WERI-Rb-1 (cell line): ENCODE data around the gene CLINT1.

Experiments used
- DNase-seq: peaks from one replicate; pipeline ENCODE4 v3.0.0-alpha.2; 2020
- H3K27ac ChIP-seq: fragments of 250-450 bp; sonication (Bioruptor Pico); 2 replicates; pipeline ENCODE4 v1.5.1; 2020; ENCODE audit warnings: mild to moderate bottlenecking, moderate library complexity
- H3K27me3 ChIP-seq: fragments of 250-450 bp; sonication (Bioruptor Pico); 2 replicates; pipeline ENCODE4 v1.5.1; 2021; ENCODE audit warnings: mild to moderate bottlenecking, low read depth, moderate library complexity; ENCODE audit not compliant: insufficient read depth, severe bottlenecking
- H3K36me3 ChIP-seq: fragments of 250-450 bp; sonication (Bioruptor Pico); 2 replicates; pipeline ENCODE4 v1.5.1; 2020; ENCODE audit warnings: mild to moderate bottlenecking, moderate library complexity
- H3K4me3 ChIP-seq: 2 replicates; pipeline ENCODE4 v1.5.1; 2011; ENCODE audit warnings: low read depth, mild to moderate bottlenecking, control low read depth, low read length
- H3K9me3 ChIP-seq: fragments of 250-450 bp; sonication (Bioruptor Pico); 2 replicates; pipeline ENCODE4 v1.5.1; 2021; ENCODE audit warnings: mild to moderate bottlenecking, moderate library complexity; ENCODE audit not compliant: severe bottlenecking
- CTCF ChIP-seq: IDR thresholded peaks from 2 replicates; pipeline ENCODE4 v1.5.1; 2011; ENCODE audit warnings: low read depth, mild to moderate bottlenecking, control low read depth, inconsistent platforms, low read length

CLINT1 gene

GRCh38 chr5:157821405-157821804, 37.5 kb downstream of the CLINT1 start:
- no peak for TF ChIP-seq CTCF
- Histone ChIP-seq H3K36me3 (no peaks in the 10 kb centered on the region), H3K27ac (no peak overlapping the region), H3K27me3 (no peaks in the 10 kb centered on the region), H3K9me3 (no peaks in the 10 kb centered on the region), H3K4me3 (no peak overlapping the region)
- no peak for DNase-seq

- H3K36me3 ChIP-seq, result no peaks in the 10 kb centered on the region; the same call in 1 of the 2 replicates
- no peaks in the 10 kb centered on the region for H3K27me3 ChIP-seq
- TF ChIP-seq CTCF, result 0 out of 2 replicates have a peak, but pooled peaks have one; percentile 14
- H3K4me3 ChIP-seq, result no peak overlapping the region
- DNase-seq, result no peak
- no peaks in the 10 kb centered on the region for H3K9me3 ChIP-seq
- H3K27ac ChIP-seq, result no peak overlapping the region
Measured at GRCh38 chr5:157820593-157821252, 38.2 kb downstream of the CLINT1 start.

GRCh38 chr5:157819502-157820115, 39.3 kb downstream of the CLINT1 start:
- no peak for DNase-seq
- no peak for TF ChIP-seq CTCF
- Histone ChIP-seq H3K36me3 (no peaks in the 10 kb centered on the region; the same call in none of the 2 replicates), H3K27me3 (no peaks in the 10 kb centered on the region), H3K4me3 (no peak overlapping the region), H3K9me3 (no peaks in the 10 kb centered on the region), H3K27ac (no peak overlapping the region)

- Histone ChIP-seq H3K4me3 (no peak overlapping the region), H3K9me3 (no peaks in the 10 kb centered on the region), H3K27me3 (no peaks in the 10 kb centered on the region), H3K36me3 (peaks cover 7% of the 10 kb centered on the region), H3K27ac (no peak overlapping the region)
- TF ChIP-seq CTCF, result no peak
- no peak for DNase-seq
Measured at GRCh38 chr5:157818368-157818767, 40.6 kb downstream of the CLINT1 start.

GRCh38 chr5:157817928-157818327, 41.0 kb downstream of the CLINT1 start:
- Histone ChIP-seq H3K27me3 (no peaks in the 10 kb centered on the region), H3K4me3 (no peak overlapping the region), H3K9me3 (no peaks in the 10 kb centered on the region), H3K27ac (no peak overlapping the region), H3K36me3 (peaks cover 11% of the 10 kb centered on the region)
- TF ChIP-seq CTCF, result no peak
- no peak for DNase-seq

GRCh38 chr5:157817387-157817702, 41.6 kb downstream of the CLINT1 start:
- H3K4me3 ChIP-seq, result no peak overlapping the region
- no peak for TF ChIP-seq CTCF
- no peaks in the 10 kb centered on the region for H3K27me3 ChIP-seq
- H3K36me3 ChIP-seq, result peaks cover 17% of the 10 kb centered on the region
- H3K9me3 ChIP-seq, result no peaks in the 10 kb centered on the region
- DNase-seq, result no peak
- H3K27ac ChIP-seq, result no peak overlapping the region
